GM12892 (cell line): Measurements from ENCODE around the gene ARPC5.

Experiments used
- POLR2A ChIP-seq: IDR thresholded peaks from 2 replicates; pipeline ENCODE4 v1.6.1; 2011; ENCODE audit warnings: low read depth, low read length, control low read depth
- POLR2AphosphoS5 ChIP-seq: IDR thresholded peaks from 2 replicates; pipeline ENCODE4 v1.6.1; 2011; ENCODE audit warnings: low read depth, low read length, control low read depth
- TAF1 ChIP-seq: IDR thresholded peaks from 2 replicates; pipeline ENCODE4 v1.6.1; 2011; ENCODE audit warnings: low read depth, mild to moderate bottlenecking, control low read depth, low read length, borderline replicate concordance

GRCh38 chr1:183589874-183590243 lies 45.7 kb downstream of the ARPC5 start:
- no peak for TF ChIP-seq POLR2AphosphoS5
- TF ChIP-seq POLR2A: no peak
- no peak for TF ChIP-seq TAF1
